ENCODE data around the gene CNIH1. TPM values are rescaled to one million over a fixed set of nuclear protein-coding genes. Genes with fewer than 3 reads are reported as not detected.
A peak's percentile ranks its signal among the peaks of the same experiment; 100 is the strongest.

The CNIH1 gene
- total and polyA plus RNA-seq, 2 of the 13 experiments (the other 11 are each of a cell fraction or from before 2014, with no cell fraction given), result 166 to 421 TPM

DNA sequence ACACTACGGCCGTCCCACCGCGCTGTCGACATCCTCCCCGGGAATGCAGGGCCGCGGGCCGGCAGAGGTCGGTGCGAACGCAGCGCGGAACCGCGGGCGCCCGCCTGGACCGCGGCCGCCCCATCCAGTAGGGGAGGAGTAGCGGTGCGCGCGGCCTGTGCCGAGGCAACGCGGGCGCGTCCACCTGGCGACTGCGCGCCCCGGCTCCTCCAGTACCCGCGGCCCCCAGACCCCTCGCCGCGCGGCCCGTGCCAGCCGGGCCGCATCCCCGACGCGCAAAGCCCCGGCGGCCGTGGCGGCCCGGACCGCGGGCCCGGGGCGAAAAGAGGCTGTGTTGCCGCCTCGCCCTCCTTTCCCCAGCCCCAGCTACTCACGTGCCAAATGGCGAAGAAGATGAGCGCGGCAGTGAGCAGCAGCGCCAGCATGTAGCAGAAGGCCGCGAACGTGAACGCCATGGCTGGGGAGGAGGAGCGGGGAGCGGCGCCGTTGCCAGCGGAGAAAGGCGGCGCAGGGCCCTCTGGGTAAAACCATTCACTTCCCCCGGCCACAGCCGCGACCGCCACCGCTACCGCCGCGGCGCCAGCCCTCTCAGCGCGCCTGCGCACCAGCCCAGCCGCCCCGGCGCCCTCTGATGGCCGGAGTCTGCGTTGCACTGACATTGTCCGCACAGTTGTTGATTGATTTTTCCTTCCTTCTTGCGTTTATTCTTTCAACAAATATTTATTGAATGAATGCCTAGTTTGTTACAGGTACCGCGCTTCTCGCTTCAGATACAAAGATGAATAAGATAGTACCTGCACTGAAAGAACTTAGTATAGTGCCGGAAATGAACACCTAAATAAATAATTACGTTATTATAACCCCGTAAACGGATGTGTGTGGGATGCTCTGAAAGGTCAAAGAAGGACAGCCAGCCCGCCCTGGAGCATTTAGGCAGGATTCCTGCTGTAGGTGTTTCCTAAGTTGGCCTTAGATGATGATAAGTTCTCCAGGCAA, at the start of gene CNIH1 (continued):
- TF ChIP-seq, protein P1, sequence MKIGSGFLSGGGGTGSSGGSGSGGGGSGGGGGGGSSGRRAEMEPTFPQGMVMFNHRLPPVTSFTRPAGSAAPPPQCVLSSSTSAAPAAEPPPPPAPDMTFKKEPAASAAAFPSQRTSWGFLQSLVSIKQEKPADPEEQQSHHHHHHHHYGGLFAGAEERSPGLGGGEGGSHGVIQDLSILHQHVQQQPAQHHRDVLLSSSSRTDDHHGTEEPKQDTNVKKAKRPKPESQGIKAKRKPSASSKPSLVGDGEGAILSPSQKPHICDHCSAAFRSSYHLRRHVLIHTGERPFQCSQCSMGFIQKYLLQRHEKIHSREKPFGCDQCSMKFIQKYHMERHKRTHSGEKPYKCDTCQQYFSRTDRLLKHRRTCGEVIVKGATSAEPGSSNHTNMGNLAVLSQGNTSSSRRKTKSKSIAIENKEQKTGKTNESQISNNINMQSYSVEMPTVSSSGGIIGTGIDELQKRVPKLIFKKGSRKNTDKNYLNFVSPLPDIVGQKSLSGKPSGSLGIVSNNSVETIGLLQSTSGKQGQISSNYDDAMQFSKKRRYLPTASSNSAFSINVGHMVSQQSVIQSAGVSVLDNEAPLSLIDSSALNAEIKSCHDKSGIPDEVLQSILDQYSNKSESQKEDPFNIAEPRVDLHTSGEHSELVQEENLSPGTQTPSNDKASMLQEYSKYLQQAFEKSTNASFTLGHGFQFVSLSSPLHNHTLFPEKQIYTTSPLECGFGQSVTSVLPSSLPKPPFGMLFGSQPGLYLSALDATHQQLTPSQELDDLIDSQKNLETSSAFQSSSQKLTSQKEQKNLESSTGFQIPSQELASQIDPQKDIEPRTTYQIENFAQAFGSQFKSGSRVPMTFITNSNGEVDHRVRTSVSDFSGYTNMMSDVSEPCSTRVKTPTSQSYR (CRISPR knock-in tag; IDR thresholded peaks at IDR 0.05; ENCODE audit: borderline replicate concordance), result no peak; the same call in 1 of the 2 replicates
- TF ChIP-seq, protein P2, sequence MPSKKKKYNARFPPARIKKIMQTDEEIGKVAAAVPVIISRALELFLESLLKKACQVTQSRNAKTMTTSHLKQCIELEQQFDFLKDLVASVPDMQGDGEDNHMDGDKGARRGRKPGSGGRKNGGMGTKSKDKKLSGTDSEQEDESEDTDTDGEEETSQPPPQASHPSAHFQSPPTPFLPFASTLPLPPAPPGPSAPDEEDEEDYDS (CRISPR knock-in tag; IDR thresholded peaks at IDR 0.05), result 0 out of 2 replicates have a peak, but pooled peaks have one; percentile 58
- TF ChIP-seq MATR3 (CRISPR knock-in tag; IDR thresholded peaks at IDR 0.05) (no peak), ZNF550 (CRISPR knock-in tag; IDR thresholded peaks at IDR 0.05; ENCODE audit: borderline replicate concordance) (no peak), ZNF562 (CRISPR knock-in tag; IDR thresholded peaks at IDR 0.05; ENCODE audit: borderline replicate concordance) (no peak), ARNT2 (CRISPR knock-in tag; IDR thresholded peaks at IDR 0.05; ENCODE audit: low read depth) (peak; percentile 53; the same call in 1 of the 2 replicates), ZNF224 (CRISPR knock-in tag; IDR thresholded peaks at IDR 0.05) (no peak), GTF3A (CRISPR knock-in tag; conservative IDR thresholded peaks at IDR 0.05) (no peak), SIX1 (CRISPR knock-in tag; IDR thresholded peaks at IDR 0.05; ENCODE audit: borderline replicate concordance) (no peak), ATM (IDR thresholded peaks at IDR 0.05; ENCODE audit: borderline replicate concordance) (no peak), ZNF501 (CRISPR knock-in tag; IDR thresholded peaks at IDR 0.05) (no peak; the same call in 1 of the 2 replicates), HIVEP1 (CRISPR knock-in tag; IDR thresholded peaks at IDR 0.05) (no peak)
- TF ChIP-seq, protein P3, sequence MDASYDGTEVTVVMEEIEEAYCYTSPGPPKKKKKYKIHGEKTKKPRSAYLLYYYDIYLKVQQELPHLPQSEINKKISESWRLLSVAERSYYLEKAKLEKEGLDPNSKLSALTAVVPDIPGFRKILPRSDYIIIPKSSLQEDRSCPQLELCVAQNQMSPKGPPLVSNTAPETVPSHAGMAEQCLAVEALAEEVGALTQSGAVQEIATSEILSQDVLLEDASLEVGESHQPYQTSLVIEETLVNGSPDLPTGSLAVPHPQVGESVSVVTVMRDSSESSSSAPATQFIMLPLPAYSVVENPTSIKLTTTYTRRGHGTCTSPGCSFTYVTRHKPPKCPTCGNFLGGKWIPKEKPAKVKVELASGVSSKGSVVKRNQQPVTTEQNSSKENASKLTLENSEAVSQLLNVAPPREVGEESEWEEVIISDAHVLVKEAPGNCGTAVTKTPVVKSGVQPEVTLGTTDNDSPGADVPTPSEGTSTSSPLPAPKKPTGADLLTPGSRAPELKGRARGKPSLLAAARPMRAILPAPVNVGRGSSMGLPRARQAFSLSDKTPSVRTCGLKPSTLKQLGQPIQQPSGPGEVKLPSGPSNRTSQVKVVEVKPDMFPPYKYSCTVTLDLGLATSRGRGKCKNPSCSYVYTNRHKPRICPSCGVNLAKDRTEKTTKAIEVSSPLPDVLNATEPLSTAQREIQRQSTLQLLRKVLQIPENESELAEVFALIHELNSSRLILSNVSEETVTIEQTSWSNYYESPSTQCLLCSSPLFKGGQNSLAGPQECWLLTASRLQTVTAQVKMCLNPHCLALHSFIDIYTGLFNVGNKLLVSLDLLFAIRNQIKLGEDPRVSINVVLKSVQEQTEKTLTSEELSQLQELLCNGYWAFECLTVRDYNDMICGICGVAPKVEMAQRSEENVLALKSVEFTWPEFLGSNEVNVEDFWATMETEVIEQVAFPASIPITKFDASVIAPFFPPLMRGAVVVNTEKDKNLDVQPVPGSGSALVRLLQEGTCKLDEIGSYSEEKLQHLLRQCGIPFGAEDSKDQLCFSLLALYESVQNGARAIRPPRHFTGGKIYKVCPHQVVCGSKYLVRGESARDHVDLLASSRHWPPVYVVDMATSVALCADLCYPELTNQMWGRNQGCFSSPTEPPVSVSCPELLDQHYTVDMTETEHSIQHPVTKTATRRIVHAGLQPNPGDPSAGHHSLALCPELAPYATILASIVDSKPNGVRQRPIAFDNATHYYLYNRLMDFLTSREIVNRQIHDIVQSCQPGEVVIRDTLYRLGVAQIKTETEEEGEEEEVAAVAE (CRISPR knock-in tag; IDR thresholded peaks at IDR 0.05; ENCODE audit: borderline replicate concordance), result no peak
- TF ChIP-seq, protein P4, sequence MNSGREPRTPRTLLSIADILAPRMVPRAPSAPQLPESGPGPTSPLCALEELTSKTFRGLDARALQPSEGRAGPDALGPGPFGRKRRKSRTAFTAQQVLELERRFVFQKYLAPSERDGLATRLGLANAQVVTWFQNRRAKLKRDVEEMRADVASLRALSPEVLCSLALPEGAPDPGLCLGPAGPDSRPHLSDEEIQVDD (CRISPR knock-in tag; IDR thresholded peaks at IDR 0.05; ENCODE audit: borderline replicate concordance), result no peak
- TF ChIP-seq, protein P5, sequence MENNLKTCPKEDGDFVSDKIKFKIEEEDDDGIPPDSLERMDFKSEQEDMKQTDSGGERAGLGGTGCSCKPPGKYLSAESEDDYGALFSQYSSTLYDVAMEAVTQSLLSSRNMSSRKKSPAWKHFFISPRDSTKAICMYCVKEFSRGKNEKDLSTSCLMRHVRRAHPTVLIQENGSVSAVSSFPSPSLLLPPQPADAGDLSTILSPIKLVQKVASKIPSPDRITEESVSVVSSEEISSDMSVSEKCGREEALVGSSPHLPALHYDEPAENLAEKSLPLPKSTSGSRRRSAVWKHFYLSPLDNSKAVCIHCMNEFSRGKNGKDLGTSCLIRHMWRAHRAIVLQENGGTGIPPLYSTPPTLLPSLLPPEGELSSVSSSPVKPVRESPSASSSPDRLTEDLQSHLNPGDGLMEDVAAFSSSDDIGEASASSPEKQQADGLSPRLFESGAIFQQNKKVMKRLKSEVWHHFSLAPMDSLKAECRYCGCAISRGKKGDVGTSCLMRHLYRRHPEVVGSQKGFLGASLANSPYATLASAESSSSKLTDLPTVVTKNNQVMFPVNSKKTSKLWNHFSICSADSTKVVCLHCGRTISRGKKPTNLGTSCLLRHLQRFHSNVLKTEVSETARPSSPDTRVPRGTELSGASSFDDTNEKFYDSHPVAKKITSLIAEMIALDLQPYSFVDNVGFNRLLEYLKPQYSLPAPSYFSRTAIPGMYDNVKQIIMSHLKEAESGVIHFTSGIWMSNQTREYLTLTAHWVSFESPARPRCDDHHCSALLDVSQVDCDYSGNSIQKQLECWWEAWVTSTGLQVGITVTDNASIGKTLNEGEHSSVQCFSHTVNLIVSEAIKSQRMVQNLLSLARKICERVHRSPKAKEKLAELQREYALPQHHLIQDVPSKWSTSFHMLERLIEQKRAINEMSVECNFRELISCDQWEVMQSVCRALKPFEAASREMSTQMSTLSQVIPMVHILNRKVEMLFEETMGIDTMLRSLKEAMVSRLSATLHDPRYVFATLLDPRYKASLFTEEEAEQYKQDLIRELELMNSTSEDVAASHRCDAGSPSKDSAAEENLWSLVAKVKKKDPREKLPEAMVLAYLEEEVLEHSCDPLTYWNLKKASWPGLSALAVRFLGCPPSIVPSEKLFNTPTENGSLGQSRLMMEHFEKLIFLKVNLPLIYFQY (CRISPR knock-in tag; IDR thresholded peaks at IDR 0.05; ENCODE audit: borderline replicate concordance), result no peak

Data from HepG2 (cell line).